Endothelial cell of umbilical vein (primary cell): ENCODE results near the gene TBC1D4. TPM values are rescaled to one million over a fixed set of nuclear protein-coding genes. Genes with fewer than 3 reads are reported as not detected.

Experiments used
- BruUV-seq: library from RNA; stranded (reverse); fragments of 400-500 nt; replicated peaks from 2 replicates; lab custom pipeline; 2021; lab: Mats Ljungman, UMichigan
- CTCF ChIA-PET: fragments of 300-600, 350-600 bp; sonication (Branson Sonifier 250); formaldehyde crosslinking; loops from one replicate; lab custom pipeline; 2021; ENCODE audit warnings: antibody characterized with exemption, inconsistent platforms; lab: Charles Lee
- POLR2A ChIA-PET: fragments of 300-600, 350-600 bp; sonication (Branson Sonifier 250); formaldehyde crosslinking; loops from one replicate; lab custom pipeline; 2021; ENCODE audit warnings: antibody characterized with exemption, inconsistent platforms; lab: Charles Lee
- DNase-seq: peaks from one replicate; pipeline ENCODE4 v3.0.0-alpha.2; 2011; ENCODE audit warnings: low read depth, low spot score
- FAIRE-seq: peaks from 2 replicates; lab custom pipeline; 2011; peaks lifted over from hg19 to GRCh38; lab: Jason Lieb, UNC
- H2AFZ ChIP-seq: 2 replicates; pipeline ENCODE4 v1.6.0; 2012; ENCODE audit warnings: low read depth, low read length, control low read depth, inconsistent platforms
- H3K27ac ChIP-seq: 2 replicates; pipeline ENCODE4 v1.5.1; 2011; ENCODE audit warnings: low read depth, mild to moderate bottlenecking, control low read depth, low read length, moderate library complexity; ENCODE audit not compliant: insufficient read depth
- H3K27me3 ChIP-seq, 2 experiments: 2 replicates each; pipeline versions ENCODE4 v1.6.0 to v1.6.1; 2011; ENCODE audit warnings: low read length in 2 of 2, mixed read lengths in 1 of 2; ENCODE audit not compliant: control insufficient read depth in 2 of 2, insufficient read depth in 2 of 2
- H3K36me3 ChIP-seq, 2 experiments: 2 replicates in 1 of 2; 3 replicates in 1 of 2; pipeline ENCODE4 v1.5.1; 2011; ENCODE audit warnings: low read length in 2 of 2, mild to moderate bottlenecking in 1 of 2, moderate library complexity in 1 of 2; ENCODE audit not compliant: control insufficient read depth in 2 of 2, insufficient read depth in 2 of 2; ENCODE audit errors: extremely low read depth in 1 of 2
- H3K4me1 ChIP-seq: 3 replicates; pipeline ENCODE4 v1.5.1; 2011; ENCODE audit warnings: mild to moderate bottlenecking, low read length; ENCODE audit not compliant: control insufficient read depth, insufficient read depth; ENCODE audit errors: extremely low read depth
- H3K4me2 ChIP-seq: 2 replicates; pipeline ENCODE4 v1.6.1; 2011; ENCODE audit warnings: low read length, control low read depth, mixed read lengths; ENCODE audit not compliant: insufficient read depth
- H3K4me3 ChIP-seq, 3 experiments: fragments of 200-600 bp in 1 of 3; sonication (generic), shearing (Covaris generic) in 1 of 3; replicated peaks in 1 of 3; 2 replicates each; pipeline ENCODE4 v1.5.1; 2011 to 2016; ENCODE audit warnings: control low read depth in 3 of 3, low read length in 3 of 3, mild to moderate bottlenecking in 2 of 3, inconsistent platforms in 1 of 3, low read depth in 1 of 3, moderate library complexity in 1 of 3; ENCODE audit not compliant: insufficient read depth in 1 of 3
- H3K79me2 ChIP-seq: 2 replicates; pipeline ENCODE4 v1.6.0; 2012; ENCODE audit warnings: low read length, inconsistent platforms; ENCODE audit not compliant: control insufficient read depth, insufficient read depth
- H3K9ac ChIP-seq: replicated peaks from 2 replicates; pipeline ENCODE3; 2011; ENCODE audit warnings: low read length, control low read depth; ENCODE audit not compliant: insufficient read depth; ENCODE audit errors: extremely low read depth
- H3K9me1 ChIP-seq: replicated peaks from 3 replicates; pipeline ENCODE4 v1.6.0; 2011; ENCODE audit warnings: mild to moderate bottlenecking, low read length; ENCODE audit not compliant: control insufficient read depth, insufficient read depth; ENCODE audit errors: extremely low read depth
- H3K9me3 ChIP-seq: replicated peaks from 2 replicates; pipeline ENCODE4 v1.5.1; 2012; ENCODE audit warnings: low read length, inconsistent platforms; ENCODE audit not compliant: control insufficient read depth, insufficient read depth
- H4K20me1 ChIP-seq: replicated peaks from 2 replicates; pipeline ENCODE3; 2011; ENCODE audit warnings: mild to moderate bottlenecking, low read length; ENCODE audit not compliant: control insufficient read depth, insufficient read depth; ENCODE audit errors: extremely low read depth
- CTCF ChIP-seq, 2 donors: IDR thresholded peaks; 1 replicate in 1 of 2; 2 replicates in 1 of 2; pipeline ENCODE4 v1.5.1; 2011; ENCODE audit warnings: low read length in 2 of 2, mild to moderate bottlenecking in 2 of 2, moderate library complexity in 2 of 2, control low read depth in 1 of 2, inconsistent platforms in 1 of 2, low read depth in 1 of 2; ENCODE audit not compliant: insufficient read depth in 1 of 2; ENCODE audit errors: extremely low read depth in 1 of 2
- EZH2 ChIP-seq: IDR thresholded peaks from 2 replicates; pipeline ENCODE4 v1.6.1; 2012; ENCODE audit warnings: borderline replicate concordance, low read depth, mild to moderate bottlenecking, moderate library complexity, low read length, inconsistent platforms; ENCODE audit not compliant: severe bottlenecking
- FOS ChIP-seq: IDR thresholded peaks from 2 replicates; pipeline ENCODE4 v1.6.1; 2011; ENCODE audit warnings: mild to moderate bottlenecking, low read length, moderate library complexity, borderline replicate concordance; ENCODE audit not compliant: insufficient read depth
- GATA2 ChIP-seq: IDR thresholded peaks from 2 replicates; pipeline ENCODE4 v1.7.0; 2011; ENCODE audit warnings: low read depth, mild to moderate bottlenecking, moderate library complexity, mixed read lengths, low read length; ENCODE audit not compliant: insufficient read length, insufficient read depth
- JUN ChIP-seq: IDR thresholded peaks from 2 replicates; pipeline ENCODE4 v1.6.1; 2011; ENCODE audit warnings: borderline replicate concordance, low read depth; ENCODE audit not compliant: insufficient read length, insufficient read depth
- MAX ChIP-seq: IDR thresholded peaks from 2 replicates; pipeline ENCODE4 v1.6.1; 2011; ENCODE audit not compliant: insufficient read depth, insufficient read length
- MYC ChIP-seq: IDR thresholded peaks from one replicate; pipeline ENCODE4 v1.6.1; 2011; ENCODE audit warnings: mild to moderate bottlenecking, low read depth, low read length
- POLR2A ChIP-seq: IDR thresholded peaks from 2 replicates; pipeline ENCODE4 v1.6.1; 2012; ENCODE audit warnings: low read depth, mild to moderate bottlenecking, control low read depth, low read length
- POLR2AphosphoS5 ChIP-seq: IDR thresholded peaks from 2 replicates; pipeline ENCODE4 v1.6.1; 2012; ENCODE audit warnings: low read depth, mild to moderate bottlenecking, control low read depth, low read length, moderate library complexity; ENCODE audit not compliant: insufficient read depth
- dilution Hi-C: fragments of 300-500 bp; cut with MboI; formaldehyde crosslinking; loops from one replicate; pipeline ENCODE4 v1.15.0; 2019; ENCODE audit warnings: low sequenced_read_pairs; ENCODE audit not compliant: extremely low pct_ligation_motif_present
- intact Hi-C: fragments of 100-400 bp; cut with micrococcal nuclease; formaldehyde crosslinking; loops from one replicate; pipeline ENCODE4 v1.10.0; 2022
- polyA plus RNA-seq, 4 experiments: library from polyadenylated mRNA; depleted of rRNA in 3 of 4; stranded (reverse) in 3 of 4; unstranded in 1 of 4; fragments of >200 nt; gene quantifications; 2 replicates each; pipeline versions ENCODE4 v1.2.1 to v1.2.3, GENCODE V29; 2011 to 2012; ENCODE audit warnings: missing spikeins in 1 of 4
- total RNA-seq: library from RNA; stranded (reverse); gene quantifications from 2 replicates; pipeline ENCODE4 v1.2.3, GENCODE V29; 2021

Gene TBC1D4
- total and polyA plus RNA-seq, 2 donors (not counting 3 experiments of a cell fraction or from before 2014, with no cell fraction given): 58.3 to 81.0 TPM

DNA sequence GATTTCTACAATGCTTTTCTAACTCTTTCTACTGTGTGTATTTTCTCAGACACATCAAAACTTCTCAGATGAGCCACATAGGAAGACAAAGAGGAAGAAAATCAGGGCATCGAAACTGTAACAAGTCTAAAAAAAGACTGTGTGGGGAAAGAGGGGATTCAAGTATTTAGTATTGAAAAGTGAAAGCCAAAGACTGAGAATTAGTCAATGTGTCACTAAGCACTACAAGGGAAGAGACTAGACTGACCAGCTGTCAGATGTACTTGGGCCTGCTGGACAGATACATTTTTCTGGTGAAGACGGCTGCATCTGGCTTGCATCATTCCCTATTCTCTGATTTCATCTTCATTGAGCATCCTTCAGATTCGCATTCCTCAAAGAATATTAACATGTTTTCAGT, 30.3 kb upstream of the TBC1D4 start:
- CTCF ChIA-PET: interaction anchor here (0.7 to 1.3 kb wide), 2 partner anchors 23 to 30 kb away, joined by 3 read pairs; partner anchors contain the start of gene TBC1D4
- POLR2A ChIA-PET: no interaction called here
- H2AFZ ChIP-seq: no peak overlapping the region

More for the DNA sequence above, 30.3 kb upstream of the TBC1D4 start:
- Histone ChIP-seq H3K4me3 (no peak overlapping the region), H3K79me2 (no peaks in the 10 kb centered on the region), H4K20me1 (no peaks in the 10 kb centered on the region), H3K4me2 (no peak overlapping the region), H3K27ac (no peak overlapping the region), H3K9me3 (no peaks in the 10 kb centered on the region), H3K4me1 (no peaks in the 10 kb centered on the region), H3K36me3 (no peaks in the 10 kb centered on the region), H3K9ac (no peak overlapping the region), H3K9me1 (no peaks in the 10 kb centered on the region), H3K27me3 (peaks cover 0 to 2% of the 10 kb centered on the region in 2 experiments)
- BruUV-seq: no TSS peak
- intact Hi-C loops (no loop called here), dilution Hi-C loops (no loop called here)
- FAIRE-seq: no peak
- TF ChIP-seq EZH2 (no peak), JUN (no peak), GATA2 (no peak), MAX (no peak), POLR2A (no peak), POLR2AphosphoS5 (no peak), CTCF (IDR thresholded peaks at IDR 0.05; ENCODE audit: extremely low read depth in 1 of 2, insufficient read depth in 1 of 2, low read depth in 1 of 2, low read length in 2 of 2) (no peak), FOS (no peak), MYC (no peak)
- no peak for DNase-seq
